ENCODE measurements around the gene WDR82. TPM values are rescaled to one million over a fixed set of nuclear protein-coding genes. Genes with fewer than 3 reads are reported as not detected.

The WDR82 gene
- total RNA-seq, 2 donors from 2014 or later, result 57.6 to 65.5 TPM

DNA sequence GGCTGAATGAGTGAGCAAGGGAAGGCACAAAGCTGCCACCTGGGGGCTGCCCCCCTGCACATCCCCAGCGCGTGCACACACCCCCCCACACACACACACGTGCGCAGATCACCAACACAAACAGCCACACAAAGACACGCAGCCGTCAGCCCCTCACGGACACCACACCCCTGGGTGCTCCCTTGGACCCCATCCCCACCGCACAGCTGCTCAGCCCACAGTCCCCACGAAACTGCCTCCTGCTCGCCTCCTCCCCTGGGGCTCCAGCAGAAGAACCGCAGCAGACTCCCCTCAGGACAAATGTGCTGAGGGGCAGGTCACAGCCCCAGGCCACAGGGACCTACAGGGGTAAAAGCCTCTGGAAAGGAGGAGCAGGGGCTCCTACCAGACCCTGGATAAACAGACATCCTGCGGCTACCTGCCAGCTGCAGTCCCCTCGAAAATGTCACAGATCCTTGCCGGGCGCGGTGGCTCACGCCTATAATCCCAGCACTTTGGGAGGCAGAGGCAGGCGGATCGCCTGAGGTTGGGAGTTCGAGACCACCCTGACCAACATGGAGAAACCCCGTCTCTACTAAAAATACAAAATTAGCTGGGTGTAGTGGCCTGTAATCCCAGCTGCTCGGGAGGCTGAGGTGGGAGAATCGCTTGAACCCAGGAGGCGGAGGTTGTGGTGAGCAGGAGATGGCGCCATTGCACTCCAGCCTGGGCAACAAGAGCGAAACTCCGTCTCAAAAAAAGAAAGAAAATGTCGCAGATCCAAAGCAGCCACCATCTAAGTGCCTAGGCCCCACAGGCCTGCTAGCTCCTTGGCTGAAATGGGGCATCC is 46.0 kb downstream of the WDR82 start:
- ATAC-seq (no peak), DNase-seq (no peak)
- intact Hi-C loops (cut with DNase I), result no loop called here

DNA sequence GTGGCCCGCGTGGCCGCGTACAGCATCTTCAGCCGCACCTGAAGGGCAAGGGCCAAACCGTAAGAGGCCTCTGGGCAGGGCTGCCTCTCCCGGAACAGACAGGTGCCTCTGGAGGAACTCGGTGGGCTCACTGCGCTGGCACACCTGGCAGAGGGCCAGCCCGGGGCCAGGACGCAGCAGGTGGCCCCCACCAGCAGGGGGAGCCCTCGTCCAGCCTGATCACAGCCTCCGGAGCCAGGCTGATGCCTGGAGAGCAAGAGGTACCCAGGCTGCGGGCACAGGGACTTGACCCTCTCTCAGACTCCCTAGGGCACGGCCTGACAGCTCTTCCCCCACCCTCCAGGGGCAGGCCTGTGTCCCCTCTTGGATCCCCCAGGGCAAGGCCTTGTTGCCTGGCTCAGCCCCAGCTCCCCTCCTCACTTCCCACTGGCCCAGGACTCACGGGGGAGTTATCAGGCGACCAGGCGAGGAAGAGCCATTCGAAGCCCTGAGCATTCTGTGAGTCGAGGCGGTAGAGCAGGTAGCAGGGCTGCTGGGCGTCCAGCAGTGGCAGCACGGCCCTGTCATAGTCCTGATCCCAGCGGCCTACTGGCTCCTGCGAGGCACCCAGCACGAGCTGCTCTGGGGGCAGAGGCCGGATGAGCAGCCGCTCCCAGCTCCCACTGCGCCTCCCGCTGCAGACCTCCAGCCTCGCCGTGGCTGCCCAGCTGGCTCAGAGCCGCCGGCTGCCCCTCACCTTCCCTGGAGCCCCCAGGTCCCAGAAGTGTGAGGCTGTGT is 46.8 kb downstream of the WDR82 start:
- ATAC-seq (peak in 1 of 2 donors; percentile 34), DNase-seq (peak; percentile 73)
- intact Hi-C loops (cut with DNase I), result loop anchor here in 1 of 2 donors (2.0 kb wide), 1 partner anchor 107 kb away; no protein-coding TSS in a partner anchor

DNA sequence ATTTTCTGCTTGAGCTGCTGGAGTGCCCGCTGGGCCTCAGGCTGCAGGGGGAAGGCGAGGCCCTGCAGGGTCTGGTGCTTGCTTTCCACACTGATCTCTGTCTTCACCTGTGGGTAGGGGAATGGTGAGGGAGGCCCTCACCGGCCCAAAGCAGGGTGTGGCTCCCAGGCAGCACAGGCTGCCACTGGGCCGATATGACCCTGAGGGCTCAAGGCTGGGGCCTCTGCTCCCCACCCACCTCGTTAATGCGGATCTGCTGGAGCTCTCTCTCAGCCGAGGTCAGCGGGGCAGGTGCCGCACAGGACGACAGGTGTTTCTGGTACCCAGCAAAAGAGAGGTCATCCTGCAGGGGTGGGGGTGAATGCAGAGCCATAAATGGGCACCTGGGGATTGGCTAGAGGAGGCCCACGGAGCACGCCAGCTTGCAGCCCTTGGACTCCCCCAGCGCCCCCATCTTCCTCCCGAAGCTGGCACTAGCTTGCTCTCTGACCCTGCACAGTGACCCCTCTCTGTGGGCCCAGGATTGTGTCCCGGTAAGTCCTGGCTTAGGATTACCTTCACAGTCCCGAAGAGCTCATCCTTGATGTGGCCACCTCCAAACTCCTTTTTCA is 47.5 kb downstream of the WDR82 start:
- DNase-seq (no peak), ATAC-seq (no peak)
- intact Hi-C loops (cut with DNase I), result loop anchor here in 1 of 2 donors (2.0 kb wide), 1 partner anchor 108 kb away; no protein-coding TSS in a partner anchor

DNA sequence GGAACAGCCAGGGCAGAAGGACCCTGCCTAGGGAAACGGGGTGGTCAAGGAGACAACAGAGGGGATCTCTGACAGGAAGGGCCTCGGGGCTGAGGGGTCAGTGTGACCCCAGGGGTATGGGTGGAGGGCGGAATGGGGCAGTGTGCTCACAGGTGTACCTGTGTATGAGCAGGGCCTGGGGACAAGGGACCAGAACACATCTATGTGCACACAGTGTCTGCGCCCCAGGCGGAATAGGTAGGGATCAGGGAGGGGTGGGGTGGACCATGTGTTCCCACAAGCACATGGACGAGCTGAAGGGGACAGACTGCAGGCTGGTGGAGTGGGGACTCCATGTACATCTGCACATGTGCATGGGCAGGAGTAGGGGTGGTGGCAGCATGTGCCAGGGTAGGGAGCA is 48.0 kb downstream of the WDR82 start:
- DNase-seq (no peak), ATAC-seq (no peak)
- intact Hi-C loops (cut with DNase I), result loop anchor here in 1 of 2 donors (2.0 kb wide), 1 partner anchor 108 kb away; no protein-coding TSS in a partner anchor

DNA sequence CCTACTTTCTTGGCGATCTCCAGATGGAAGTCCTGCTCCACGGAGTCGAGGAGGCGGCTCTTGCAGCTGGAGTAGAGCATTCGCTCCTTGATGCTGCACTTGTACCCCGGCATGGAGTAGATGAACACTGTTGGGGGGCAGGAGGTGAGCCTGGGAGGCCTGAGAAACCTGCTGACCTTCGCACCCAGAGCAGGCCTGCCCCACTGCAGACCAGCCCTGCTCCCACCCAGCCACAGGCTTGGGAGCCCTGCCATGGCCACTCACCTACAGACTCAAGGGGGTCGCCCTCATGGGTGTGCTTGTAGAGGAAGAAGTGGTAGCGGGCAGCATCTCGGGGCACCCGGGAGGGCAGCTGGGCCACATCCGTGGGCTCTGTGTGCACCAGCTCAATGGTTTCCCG is 48.8 kb downstream of the WDR82 start:
- DNase-seq (no peak), ATAC-seq (no peak)
- intact Hi-C loops (cut with DNase I), result loop anchor here in 1 of 2 donors (2.0 kb wide), 1 partner anchor 109 kb away; no protein-coding TSS in a partner anchor

DNA sequence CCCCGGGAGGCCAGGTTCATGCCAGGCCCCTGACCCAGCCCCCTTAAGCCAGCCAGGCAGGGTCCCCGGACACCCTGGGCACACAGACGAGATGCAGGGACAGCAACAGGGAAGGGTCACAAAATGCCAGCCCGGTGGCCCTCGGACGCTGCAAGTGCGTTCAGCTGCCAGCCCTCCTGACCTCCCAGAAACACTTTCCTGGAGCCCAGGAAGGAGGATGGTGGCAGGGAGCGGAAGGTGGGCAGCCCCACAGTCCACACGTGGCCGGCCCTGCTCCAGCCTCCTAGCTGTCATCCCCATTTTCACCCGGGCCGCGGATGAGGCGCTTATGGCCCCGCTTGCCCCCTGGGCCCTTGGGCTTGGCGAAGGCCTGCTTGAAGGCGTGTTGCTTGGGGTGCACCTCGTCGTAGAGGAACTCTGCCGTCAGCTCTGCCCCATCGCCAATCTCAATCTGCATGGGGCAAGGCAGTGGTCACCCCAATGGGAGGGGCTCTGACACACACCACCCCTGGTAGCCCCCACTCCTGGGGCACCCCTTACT is 49.6 kb downstream of the WDR82 start:
- DNase-seq (no peak), ATAC-seq (no peak)
- intact Hi-C loops (cut with DNase I), result no loop called here

DNA sequence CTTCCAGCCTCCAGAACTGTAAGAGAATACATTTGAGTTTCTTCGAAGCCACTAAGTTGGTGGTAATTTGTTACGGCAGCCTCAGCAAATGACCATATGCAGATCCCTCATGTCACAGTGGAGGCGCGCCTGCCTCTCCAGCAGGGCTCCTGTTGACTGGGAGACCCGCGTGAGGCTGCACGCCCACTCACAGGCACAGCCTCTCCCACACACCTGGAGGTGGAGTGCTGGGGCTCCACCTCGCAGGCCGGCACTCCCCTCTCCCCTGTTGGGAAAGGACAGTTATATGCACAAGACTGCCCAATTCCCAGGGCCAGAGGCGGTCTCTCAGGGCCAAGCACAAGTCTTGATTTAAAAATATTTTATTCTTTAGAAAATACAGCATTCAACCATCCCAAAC is 50.2 kb downstream of the WDR82 start:
- intact Hi-C loops (cut with DNase I), result no loop called here
- DNase-seq, result no peak
- ATAC-seq, result no peak

DNA sequence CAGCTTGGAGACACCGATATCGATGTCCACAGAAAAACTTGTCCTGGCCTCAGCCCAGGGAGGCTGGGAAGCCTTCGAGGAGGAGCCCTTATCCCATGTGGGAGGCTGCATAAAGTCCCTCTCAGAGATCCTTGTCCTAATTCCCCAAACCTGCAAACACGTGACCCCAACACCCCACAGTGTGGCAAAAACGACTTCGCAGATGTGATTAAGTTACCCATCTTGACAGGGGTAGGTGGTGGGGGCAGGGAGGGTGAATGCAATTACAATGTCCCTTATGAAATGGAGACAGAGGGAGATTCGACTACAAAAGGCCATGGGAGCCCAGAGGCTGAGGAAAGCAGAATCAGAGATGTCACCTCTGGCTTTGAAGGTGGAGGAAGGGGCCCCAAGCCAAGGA is 50.7 kb downstream of the WDR82 start:
- no peak for DNase-seq
- intact Hi-C loops (cut with DNase I), result no loop called here
- no peak for ATAC-seq

DNA sequence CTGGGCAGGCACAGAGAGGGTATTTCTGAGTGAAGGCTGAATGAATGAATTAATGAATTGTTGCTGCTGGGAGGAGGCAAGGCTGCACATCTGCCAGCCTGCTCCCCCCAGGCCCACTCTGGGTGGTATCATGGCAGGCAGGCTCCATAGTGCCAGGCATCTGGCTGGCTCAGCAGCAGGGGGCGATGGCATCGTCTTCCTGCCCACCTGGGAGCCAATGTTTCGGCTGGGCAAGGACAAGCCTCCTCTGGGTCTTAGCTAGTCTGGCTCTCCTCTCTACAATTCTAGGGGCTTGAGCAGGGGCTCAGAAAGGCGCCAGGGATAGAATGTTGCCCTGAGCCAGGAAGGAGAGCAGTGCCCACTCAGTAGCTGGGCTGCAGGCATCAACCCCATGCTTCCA is 51.3 kb downstream of the WDR82 start:
- DNase-seq, result no peak
- no peak for ATAC-seq
- intact Hi-C loops (cut with DNase I), result no loop called here

DNA sequence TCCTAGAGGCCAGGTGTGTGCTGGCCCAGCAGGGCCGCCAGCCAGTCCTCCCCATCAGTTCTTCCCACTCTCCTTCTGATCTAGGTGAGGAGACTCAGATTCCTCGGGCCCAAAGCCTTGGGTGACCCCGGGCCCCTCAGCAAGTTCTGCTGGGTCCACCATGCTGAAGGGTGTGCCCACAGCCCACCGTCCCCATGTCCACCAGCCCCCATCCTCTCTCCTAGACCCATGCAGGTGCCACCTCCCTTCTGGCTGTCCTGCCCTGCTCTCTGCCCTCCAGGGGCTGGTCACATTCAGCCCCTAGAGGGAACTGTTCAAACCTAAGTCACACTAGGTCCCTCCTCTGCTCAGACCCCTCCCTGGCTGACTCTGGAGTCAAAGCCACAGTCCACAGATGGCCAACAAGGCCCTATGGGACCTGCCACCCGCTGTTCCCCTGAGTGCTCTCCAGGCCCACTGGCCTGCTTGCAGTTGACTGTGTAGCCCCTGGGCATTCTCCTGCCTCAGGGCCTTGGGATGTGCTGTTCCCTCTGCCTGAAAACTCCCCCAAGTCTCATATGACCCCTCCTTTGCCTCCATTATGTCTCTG is 52.1 kb downstream of the WDR82 start:
- no peak for DNase-seq
- ATAC-seq, result no peak
- intact Hi-C loops (cut with DNase I), result no loop called here

DNA sequence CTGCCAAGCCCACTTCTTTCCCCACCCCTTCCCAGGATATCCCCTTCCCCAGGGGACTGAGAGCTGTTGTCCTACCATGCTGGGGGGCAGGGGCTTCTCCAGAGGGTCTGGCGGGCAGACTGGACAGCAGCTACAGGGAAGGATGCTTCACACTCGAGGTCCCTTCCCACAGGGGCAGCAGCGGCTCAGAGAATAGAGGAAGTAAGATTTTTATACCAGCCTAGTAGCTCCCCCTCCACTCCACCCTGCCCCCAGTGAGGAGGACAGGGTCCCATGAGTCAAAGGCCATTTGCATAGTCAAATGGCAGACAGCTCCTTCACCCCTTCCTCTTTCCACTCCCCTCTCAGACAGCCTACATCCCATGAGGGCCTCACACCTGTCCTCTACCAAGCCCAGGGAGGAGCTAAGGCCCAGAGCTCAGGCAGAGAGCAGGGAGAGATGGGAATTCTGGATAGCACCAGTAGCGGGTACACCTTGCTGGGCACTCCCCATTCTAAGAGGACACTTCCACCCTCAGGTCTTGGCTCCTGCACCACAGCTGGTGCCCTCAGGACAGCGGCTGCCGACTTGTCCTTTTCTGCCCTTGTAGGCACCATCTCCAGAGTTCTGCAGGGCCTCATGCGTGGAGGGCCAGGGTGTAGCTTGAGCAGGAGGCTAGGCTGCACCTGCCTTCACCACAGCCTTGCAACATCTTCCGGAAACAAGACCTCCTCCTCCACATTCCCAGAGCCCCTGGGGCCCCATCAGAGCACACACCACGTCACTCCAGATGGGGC is 52.8 kb downstream of the WDR82 start, which contains the start of gene TLR9:
TSS of gene TLR9 (minus strand) at position 194 of the 777 bp plus-strand sequence. CDS start at position 78, 116 bp downstream.
- DNase-seq (no peak), ATAC-seq (no peak)
- intact Hi-C loops (cut with DNase I), result no loop called here

DNA sequence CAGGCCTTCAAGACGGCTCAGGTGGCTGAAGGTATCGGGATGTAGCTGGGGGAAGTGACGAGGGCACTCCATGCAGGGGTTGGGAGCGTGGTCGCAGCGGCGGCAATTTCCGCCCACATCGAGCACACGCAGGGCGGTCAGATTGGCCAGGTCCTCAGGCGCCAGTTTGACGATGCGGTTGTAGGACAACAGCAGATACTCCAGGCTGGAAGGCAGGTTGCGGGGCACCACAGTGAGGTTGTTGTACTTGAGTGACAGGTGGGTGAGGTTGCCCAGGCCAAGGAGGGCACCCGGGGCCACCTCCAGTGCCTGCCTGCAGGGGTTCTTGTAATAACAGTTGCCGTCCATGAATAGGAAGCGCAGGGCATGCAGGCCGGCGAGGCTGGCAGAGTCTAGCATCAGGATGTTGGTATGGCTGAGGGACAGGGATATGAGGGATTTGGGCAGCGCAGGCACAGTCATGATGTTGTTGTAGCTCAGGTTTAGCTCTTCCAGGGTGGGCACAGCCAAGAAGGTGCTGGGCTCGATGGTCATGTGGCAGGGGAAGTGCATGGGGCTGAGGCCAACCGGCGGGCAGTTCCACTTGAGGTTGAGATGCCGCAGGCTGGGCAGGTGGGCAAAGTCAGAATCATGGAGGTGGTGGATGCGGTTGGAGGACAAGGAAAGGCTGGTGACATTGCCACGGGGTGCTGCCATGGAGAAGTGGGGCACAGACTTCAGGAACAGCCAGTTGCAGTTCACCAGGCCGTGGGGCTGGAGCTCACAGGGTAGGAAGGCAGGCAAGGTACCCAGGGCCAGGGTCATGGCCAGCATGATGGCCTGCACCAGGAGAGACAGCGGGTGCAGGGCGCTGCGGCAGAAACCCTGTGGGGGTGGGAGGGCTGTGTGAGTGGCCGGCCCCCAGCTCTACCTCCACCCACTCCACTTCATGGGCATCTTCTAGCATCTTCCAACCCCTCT is 54.7 kb downstream of the WDR82 start:
- DNase-seq (no peak), ATAC-seq (no peak)
- intact Hi-C loops (cut with DNase I), result loop anchor here (5.0 kb wide), 2 partner anchors 119 to 124 kb away; no protein-coding TSS in a partner anchor

DNA sequence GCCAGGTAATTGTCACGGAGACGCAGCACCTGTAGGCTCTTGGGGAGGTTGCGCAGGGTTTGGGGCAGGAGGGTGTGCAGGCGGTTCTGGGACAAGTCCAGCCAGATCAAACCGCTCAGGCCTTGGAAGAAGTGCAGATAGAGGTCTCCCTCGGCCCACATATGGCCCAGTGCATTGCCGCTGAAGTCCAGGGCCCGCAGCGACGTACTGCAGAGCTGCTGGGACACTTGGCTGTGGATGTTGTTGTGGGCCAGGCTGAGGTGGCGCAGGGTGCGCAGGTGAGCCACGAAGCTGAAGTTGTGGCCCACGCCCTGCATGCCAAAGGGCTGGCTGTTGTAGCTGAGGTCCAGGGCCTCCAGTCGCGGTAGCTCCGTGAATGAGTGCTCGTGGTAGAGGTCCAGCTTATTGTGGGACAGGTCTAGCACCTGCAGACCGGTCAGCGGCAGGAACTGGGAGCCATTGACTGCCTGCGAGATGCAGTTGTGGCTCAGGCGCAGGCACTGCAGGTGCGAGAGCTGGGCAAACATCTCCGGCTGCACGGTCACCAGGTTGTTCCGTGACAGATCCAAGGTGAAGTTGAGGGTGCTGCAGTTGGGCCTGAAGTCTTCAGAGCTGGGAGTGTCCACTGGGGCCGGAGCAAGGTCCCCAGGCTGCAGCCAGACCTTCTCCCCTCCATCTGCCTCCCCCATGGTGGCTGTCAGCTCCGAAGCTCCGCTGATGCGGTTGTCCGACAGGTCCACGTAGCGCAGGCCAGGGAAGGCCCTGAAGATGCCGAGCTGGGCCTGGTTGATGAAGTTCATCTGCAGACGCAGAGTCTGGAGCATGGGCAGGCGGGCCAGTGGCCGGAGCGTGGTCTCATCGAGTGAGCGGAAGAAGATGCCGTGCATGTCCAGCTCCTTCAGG is 55.9 kb downstream of the WDR82 start:
- ATAC-seq (no peak), DNase-seq (no peak)
- intact Hi-C loops (cut with DNase I), result loop anchor here (5.0 kb wide), 2 partner anchors 120 to 125 kb away; no protein-coding TSS in a partner anchor

DNA sequence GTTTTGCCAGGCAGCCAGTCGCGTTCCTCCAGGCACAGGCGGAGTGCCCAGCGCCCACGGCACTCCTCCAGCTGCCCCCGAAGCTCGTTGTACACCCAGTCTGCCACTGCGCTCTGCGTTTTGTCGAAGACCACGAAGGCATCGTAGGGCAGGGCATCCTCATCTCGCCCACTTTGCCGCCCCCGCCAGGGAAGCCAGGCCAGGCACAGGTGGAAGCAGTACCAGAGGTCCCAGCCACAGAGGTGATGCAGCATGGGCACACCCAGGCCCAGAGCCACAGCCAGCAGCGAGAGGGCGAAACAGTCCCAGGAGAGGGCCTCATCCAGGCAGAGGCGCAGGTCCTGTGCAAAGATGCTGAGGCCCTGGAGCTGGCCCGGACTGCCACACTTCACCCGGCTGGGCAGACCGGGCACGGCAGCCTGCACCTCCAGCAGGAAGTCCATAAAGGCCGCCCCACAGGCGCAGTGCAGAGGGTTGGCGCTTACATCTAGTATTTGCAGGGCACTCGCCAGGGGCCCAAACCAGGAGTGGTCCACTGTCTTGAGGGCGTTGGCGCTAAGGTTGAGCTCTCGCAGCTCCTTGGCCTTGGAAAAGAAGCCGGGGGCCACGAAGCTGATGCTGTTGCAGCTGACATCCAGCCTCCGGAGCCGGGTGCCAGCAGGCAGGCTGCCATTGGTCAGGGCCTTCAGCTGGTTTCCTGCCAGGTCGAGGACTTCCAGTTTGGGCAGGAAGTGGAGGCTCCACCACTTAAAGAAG is 56.7 kb downstream of the WDR82 start:
- peak; percentile 59 for DNase-seq
- intact Hi-C loops (cut with DNase I), result loop anchor here (5.0 kb wide), 2 partner anchors 121 to 126 kb away; no protein-coding TSS in a partner anchor
- ATAC-seq, result no peak

DNA sequence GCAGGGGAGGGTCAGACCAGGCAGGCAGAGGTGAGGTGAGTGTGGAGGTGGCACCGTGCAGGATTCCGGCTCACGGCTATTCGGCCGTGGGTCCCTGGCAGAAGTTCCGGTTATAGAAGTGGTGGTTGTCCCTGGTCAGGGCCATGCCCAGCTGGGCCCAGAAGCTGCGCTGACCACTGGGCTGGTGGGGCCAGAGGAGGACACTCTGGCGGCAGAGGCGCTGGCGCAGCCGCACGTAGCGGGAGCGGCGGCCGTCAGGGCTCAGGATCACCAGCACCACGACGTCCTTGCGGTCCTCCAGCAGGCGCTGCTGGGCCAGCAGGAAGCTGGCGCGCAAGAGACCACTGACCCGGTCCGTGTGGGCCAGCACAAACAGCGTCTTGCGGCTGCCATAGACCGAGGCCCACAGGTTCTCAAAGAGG is 57.3 kb downstream of the WDR82 start:
- DNase-seq (no peak), ATAC-seq (no peak)
- intact Hi-C loops (cut with DNase I), result loop anchor here (5.0 kb wide), 2 partner anchors 121 to 126 kb away; no protein-coding TSS in a partner anchor
